GM08714 (cell line): Measurements from ENCODE around the gene SH3BP5L.
A peak's percentile ranks its signal among the peaks of the same experiment; 100 is the strongest.
"Not testable (repeated sequence)": the region's sequence is repeated elsewhere in the genome, so short reads cannot be mapped to it uniquely, and the experiment has no call there.

Experiments
- H3K4me3 ChIP-seq: fragments of 200-500 bp; sonication (Bioruptor generic); 2 replicates; pipeline ENCODE4 v1.5.1; 2014; ENCODE audit warnings: mild to moderate bottlenecking, low read length, inconsistent platforms
- ZNF274 ChIP-seq: IDR thresholded peaks from 2 replicates; pipeline ENCODE4 v1.6.1; 2012; ENCODE audit warnings: mild to moderate bottlenecking, low read depth, low read length

The SH3BP5L gene

DNA sequence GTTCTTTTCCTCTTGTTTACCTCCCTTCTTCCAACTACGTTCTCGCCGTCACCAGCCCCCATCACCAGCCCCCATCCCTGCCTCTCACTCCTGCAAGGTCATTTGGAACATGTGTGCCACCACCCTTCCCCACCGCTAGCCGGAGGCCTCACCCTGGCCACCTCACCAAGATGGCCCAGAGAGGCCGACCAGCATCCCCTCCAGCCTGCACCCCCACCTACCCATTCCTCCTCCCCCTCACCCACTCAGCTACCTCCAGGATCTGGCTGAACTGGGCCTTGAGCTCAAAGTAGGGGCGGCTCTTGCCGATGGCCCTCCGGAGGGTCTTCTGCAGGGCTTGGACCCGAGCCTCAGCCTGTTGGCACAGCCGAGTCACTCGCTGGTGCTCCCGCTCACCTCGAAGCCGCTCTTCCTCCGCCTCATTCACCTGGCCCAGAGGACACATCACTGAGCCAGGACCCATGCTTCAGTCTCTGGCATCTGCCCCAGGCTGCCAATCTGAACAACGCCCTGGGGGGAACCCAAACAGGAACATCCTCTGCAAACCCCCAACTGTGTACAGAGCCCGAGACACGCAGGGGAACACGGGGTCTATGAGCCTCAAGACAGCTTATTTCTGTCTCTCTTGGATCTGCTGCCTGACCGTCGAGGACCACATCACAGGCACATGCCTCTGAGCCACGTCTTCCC, 12.8 kb downstream of the SH3BP5L start:
- no peak for TF ChIP-seq ZNF274
- no peak overlapping the region for H3K4me3 ChIP-seq

DNA sequence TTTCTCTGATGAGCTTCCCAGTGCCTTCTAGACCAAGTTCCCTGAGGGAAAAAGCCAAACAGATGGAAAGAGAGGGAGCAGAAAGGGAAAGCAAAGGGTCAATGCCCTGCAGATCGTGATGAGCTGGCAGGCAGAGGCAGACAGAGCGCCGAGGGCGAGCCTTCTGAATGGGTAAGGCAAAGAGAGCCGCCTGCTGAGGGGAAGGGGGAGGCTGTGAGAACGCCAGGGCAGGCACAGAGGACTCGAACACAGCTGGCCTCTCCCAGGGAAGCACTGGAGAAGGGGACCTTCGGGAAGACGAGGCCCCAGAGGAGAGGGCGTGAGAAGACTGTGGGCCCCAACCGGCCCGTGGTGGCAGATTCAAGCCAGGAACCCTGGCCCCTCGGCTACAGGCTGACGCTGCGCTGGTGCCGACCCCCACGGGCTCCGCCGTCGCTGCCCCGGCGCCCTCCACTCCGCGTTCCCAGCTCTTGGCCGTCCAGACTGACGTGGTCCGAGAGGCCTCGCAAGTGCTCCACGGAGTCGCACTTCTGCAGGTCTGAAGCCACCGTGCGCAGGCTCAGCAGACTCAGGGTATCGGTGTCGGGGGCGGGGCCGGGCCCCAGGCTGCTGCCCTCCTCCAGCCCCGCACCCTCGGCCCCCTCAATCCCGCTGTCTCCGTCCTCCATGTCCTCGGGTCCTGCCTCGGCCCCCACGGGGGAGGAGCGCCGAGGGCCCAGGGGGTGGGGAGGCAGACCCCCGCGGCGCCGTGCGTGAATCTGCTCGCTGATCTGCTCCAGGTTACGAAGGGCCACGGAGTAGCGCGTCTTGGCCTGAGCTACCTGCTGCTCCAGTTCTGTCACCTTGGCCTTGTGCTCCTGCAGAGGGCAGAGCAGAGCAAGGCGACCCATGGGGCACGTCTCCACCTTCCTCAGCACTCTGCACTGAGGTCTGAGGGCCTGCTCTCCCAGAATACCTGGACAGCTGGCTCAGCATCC, 13.9 kb downstream of the SH3BP5L start:
- no peak overlapping the region for H3K4me3 ChIP-seq
- TF ChIP-seq ZNF274 = no peak

DNA sequence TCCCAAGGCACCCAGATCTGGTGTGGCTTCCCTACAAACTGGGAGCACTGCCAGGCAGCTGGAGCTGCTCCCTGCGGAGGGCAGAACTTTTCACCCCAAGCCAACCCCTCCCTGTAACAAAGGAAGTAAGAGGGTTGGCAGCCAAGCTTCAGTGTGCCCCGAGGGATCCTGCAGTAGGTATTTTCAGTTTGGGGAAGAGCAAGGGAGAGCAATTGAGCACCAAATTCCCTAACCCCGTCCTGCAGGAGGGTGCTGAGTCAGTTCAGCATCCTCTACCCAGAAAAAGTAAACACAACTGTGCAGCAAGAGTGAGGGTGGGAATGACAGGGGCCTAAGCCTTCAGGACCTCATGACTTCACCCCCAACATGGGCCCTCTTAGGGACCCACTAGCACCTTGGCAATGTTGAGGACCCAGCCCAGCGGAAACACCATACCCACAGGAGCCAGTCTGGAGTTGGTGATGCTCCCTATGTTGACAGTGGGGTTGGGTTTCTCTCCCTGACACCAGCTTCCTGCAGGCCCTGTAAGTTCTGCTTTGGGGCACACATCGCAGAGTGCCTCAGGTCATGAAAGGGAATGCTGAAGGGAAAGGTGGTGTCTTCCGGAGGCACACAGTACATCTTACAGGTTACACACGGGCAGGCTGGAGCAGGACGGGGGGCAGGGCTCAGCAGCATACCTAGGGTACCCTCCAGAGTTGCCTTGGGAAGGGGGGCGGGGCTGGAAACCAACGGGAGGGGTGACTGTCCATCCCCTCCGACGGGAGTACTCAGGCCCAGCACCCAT, 14.8 kb downstream of the SH3BP5L start:
- TF ChIP-seq ZNF274 = no peak
- no peak overlapping the region for H3K4me3 ChIP-seq

DNA sequence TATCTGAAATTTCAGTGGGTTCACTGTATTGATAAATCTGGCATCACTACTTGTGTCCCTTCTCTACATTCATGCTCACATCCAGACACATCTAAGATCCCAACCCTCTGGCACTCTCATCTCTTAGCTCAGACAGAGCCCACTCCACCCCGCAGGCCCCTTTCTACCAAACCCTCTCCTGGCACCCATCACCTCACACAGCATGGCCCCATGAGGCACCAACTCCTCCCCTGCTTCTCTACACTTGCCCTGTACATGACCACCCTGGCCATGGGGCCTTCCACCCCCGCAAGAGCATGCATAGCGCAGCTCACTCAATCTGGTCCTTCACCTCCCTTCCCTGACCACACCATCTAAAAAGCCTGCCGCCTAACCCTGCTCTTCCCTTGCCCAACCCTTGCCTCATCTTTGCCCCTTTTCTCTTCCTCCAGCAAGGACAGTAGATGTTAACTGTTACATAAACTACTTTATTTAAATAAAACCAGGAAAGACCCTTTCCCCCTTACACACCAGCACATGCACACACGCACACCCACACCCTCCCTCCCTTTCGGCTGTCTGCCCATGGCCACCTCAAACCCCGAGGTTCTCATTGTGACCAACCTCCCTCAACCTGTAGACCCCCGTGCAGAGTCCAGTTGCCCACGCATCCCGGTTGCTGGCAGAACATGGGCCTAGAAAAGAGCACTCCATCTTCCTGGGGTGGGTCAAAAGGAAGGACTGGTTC, 15.6 kb downstream of the SH3BP5L start:
- H3K4me3 ChIP-seq = no peak overlapping the region
- no peak for TF ChIP-seq ZNF274

DNA sequence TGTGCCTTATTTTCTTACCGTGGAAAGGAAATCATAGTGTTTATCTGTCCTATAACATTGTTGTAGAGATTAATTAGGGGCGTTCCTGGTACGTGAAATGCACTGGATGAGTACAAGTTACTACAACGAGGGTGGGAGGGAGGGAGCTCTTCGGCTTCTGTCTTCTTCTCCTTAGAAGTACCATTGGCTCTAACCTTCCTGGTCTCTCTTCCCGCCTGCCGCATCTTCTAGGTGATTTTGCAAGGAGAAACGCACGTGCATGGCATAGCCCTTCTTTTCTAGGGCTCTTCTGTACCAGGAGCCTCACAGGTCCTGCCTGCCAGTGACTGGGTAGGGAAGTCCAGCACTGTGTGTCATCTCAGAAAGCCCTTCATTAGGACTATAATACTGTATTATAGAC, 16.8 kb downstream of the SH3BP5L start:
- H3K4me3 ChIP-seq = no peak overlapping the region
- no peak for TF ChIP-seq ZNF274

DNA sequence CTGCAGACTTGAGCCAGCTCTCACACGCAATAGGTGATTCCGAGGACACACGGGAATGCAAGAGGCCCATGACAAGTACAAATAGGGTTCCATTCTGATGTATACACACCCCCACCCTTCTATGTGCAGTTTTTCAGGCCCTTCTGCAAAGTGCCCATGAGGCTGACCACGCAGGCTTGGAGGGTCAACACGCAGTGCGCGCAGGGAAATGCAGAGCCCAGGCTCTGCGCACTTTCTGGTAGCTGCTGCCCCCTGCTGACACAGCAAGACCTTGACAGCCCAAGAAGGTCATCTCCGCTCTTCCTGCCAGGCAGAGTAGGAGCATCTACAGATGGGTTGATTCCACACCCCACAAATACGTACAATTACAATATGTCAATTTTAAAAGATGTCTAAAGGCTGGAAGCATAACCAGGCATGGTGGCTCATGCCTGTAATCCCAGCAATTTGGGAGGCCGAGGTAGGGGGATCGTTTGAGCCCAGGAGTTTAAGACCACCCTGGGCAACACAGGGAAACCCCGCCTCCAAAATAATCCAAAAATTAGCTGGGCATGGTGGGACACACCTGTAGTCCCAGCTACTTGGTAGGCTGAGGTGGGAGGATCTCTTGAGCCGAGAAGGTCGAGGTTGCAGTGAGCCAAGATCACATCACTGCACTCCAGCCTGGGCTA, 18.5 kb downstream of the SH3BP5L start:
- H3K4me3 ChIP-seq = no peak overlapping the region
- TF ChIP-seq ZNF274 = no peak

DNA sequence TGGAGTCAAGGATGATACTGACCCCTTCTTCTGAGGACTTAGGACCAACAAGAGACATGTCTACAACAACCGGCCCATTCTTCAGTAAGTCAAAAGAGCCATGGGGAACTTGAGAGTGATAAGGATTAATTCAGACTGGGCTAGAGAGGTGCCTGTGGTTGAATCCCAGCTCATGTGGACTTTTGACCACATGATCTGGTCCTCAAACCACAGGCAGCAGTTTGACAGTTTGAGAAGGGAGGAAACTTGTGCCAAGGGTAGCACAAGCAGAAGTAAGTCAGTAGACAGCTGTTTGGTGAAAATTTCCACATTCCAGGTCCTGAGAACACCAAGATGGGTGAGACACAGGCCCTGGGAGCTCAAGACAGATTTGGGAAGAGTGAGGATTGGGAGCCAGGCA, 19.8 kb downstream of the SH3BP5L start:
- no peak overlapping the region for H3K4me3 ChIP-seq
- TF ChIP-seq ZNF274 = no peak

DNA sequence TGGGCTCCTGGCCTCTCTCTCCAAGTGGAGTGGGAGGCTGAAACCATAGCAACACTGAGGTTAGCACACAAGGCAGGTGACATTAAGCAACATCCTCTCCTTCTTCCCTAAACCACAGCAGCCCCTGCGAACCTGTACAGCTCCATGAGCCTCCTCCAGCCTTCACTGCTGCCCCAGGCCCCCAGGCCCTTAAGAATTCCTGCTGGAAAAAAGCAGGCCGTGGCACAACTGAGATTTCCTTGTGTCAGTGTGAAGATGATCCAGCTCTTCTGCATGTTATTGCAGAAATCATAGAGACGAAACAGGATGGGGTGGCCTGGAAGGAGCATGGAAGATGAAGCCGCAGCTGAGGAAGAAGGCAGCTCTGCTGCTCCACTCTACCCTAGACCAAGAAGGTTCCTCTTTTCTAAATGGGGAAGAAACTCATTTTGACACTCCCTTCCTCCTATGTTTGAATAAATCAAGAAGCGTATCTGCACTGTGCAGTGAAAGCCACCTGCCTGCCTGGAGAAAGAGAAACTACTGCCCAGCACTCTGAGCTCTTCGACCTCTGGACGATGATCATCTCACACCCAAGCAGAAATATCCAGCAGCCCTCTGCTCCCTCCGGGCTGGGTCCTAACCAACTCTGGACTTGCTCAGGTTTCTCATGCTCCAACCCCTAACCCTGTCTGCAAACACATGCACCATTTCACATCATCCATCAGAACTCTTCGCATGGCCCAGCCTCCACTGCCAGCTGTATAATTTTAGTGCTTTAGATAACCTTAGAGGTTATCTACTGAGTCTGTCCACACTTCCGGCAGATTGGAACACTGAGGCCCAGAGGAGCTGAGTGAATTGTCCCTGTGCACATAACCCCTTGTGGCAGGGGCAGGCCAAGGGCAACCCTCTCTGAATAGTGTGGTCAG, 20.7 kb downstream of the SH3BP5L start:
- TF ChIP-seq ZNF274 = no peak
- H3K4me3 ChIP-seq = peak overlapping the region; percentile 1; the same call in 1 of the 2 replicates

DNA sequence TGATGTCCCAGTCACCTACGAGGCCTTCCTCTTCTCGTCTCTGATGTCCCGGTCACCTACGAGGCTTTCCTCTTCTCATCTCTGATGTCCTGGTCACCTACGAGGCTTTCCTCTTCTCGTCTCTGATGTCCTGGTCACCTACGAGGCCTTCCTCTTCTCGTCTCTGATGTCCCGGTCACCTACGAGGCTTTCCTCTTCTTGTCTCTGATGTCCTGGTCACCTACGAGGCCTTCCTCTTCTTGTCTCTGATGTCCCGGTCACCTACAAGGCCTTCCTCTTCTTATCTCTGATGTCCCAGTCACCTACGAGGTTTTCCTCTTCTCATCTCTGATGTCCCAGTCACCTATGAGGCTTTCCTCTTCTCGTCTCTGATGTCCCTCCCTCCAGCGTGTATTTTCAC, 22.2 kb downstream of the SH3BP5L start:
- H3K4me3 ChIP-seq = not testable (repeated sequence)

DNA sequence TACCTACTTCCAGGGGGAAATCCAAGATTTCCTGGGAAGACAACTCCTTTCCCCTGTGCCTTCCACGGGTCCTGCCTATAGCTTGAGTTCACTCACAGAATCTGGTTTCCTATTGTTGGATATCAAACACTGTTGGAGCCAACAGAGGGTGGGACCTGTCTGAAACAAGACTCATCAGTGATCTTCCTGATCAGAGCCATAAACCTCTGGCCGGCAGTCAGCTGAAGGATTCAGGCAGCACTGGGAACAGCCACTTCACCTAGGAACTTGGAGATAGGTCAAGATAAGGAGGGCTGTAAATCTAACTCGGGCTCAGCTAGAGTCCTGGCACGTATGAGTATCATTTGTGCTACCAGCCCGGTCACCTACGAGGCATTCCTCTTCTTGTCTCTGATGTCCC, 23.3 kb downstream of the SH3BP5L start:
- TF ChIP-seq ZNF274 = no peak
- H3K4me3 ChIP-seq = no peak overlapping the region

DNA sequence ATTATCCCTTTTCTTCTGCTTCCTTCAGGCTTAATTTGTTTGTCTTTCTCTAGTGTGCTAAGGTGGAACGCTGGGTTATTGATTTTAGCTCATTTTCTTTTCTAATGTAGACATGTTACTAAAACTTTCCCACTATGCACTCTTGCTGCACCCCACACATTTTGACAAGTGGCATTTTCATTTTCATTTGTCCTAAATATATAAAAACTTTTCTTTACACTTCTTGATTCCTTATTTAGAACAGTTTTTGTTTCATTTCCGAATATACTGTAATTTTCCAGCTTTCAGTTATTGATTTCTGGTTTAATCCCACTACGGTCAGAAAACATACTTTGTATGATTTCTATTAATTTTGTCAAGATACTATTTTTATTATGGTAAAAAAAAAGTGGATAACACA, 25.3 kb downstream of the SH3BP5L start:
- TF ChIP-seq ZNF274 = no peak

DNA sequence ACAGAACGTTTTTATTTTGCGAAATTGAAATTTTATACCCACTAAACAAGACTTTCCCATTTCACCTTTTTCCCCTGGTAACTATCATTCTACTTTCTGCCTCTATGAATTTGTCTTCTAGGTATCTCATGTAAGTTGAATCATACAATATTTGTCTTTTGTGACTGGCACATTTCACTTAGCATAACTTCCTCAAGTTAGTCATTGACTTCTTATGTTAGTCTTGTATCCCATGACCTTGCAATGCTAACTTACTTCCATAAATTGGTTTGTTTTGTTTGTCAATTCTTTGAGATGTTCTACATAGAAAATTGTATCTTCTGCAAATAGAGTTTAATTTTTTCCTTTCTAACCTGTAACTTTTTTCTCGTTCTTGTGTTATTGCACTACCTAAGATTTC, 26.9 kb downstream of the SH3BP5L start:
- H3K4me3 ChIP-seq = no peak overlapping the region
- TF ChIP-seq ZNF274 = no peak

More for the DNA sequence above, 25.3 kb downstream of the SH3BP5L start:
- no peak overlapping the region for H3K4me3 ChIP-seq

DNA sequence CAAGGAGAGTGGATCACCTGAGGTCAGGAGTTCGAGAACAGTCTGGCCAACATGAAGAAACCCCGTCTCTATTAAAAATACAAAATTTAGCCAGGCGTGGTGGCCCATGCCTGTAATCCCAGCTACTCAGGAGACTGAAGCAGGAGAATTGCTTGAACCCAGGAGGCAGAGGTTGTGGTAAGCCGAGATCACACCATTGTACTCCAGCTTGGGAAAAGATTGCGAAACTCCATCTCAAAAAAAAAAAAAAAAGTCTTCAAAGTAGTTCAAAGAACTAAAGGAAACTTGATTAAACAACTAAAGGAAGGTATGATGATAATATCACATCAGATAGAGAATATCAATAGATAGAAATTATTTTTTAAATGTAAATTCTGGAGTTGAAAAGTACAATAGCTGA, 31.1 kb downstream of the SH3BP5L start:
- not testable (repeated sequence) for H3K4me3 ChIP-seq
